ENCODE results near the gene PALM.
A peak's percentile ranks its signal among the peaks of the same experiment; 100 is the strongest.

Gene PALM

GRCh38 chr19:782878-783668 lies 74.3 kb downstream of the PALM start:
- no peak for DNase-seq

GRCh38 chr19:784541-784940 lies 75.8 kb downstream of the PALM start:
- DNase-seq: no peak

- DNase-seq: no peak
These were observed 78.8 kb downstream of the PALM start for GRCh38 chr19:787536-787935.

- no peak for DNase-seq
These were observed 79.9 kb downstream of the PALM start for GRCh38 chr19:788686-788982.

GRCh38 chr19:788983-789700 lies 80.4 kb downstream of the PALM start:
- no peak for DNase-seq

- no peak for DNase-seq
These were observed 80.9 kb downstream of the PALM start for GRCh38 chr19:789701-790060.

GRCh38 chr19:791007-791566 lies 82.4 kb downstream of the PALM start:
- no peak for DNase-seq

- no peak for DNase-seq
These were observed 83.0 kb downstream of the PALM start for GRCh38 chr19:791567-792305.

- DNase-seq: no peak
These were observed 83.7 kb downstream of the PALM start for GRCh38 chr19:792306-792885.

GRCh38 chr19:793806-794205 lies 85.1 kb downstream of the PALM start:
- no peak for DNase-seq

- no peak for DNase-seq
These were observed 86.4 kb downstream of the PALM start for GRCh38 chr19:795073-795611.

GRCh38 chr19:795691-796581 lies 87.2 kb downstream of the PALM start:
- no peak for DNase-seq

GRCh38 chr19:796692-797527 lies 88.2 kb downstream of the PALM start, which contains the start of gene PTBP1:
PTBP1 (plus strand) TSS chr19:797452; CDS start chr19:797498, 46 bp downstream.
- DNase-seq: peak; percentile 100

Measured in NCI-H1417 (cell line).